HUES64 (cell line): ENCODE measurements around the gene HPCAL4.

Experiments
- H3K27ac ChIP-seq: 2 replicates; pipeline ENCODE4 v1.7.0; 2013; ENCODE audit warnings: low read depth, low read length, inconsistent platforms
- H3K27me3 ChIP-seq: 2 replicates; pipeline ENCODE4 v1.6.1; 2013; ENCODE audit warnings: mild to moderate bottlenecking, low read length; ENCODE audit not compliant: insufficient read depth
- H3K36me3 ChIP-seq: 2 replicates; pipeline ENCODE4 v1.6.1; 2013; ENCODE audit warnings: mild to moderate bottlenecking, low read length; ENCODE audit not compliant: insufficient read depth
- H3K4me1 ChIP-seq: 2 replicates; pipeline ENCODE4 v1.6.1; 2013; ENCODE audit warnings: mild to moderate bottlenecking, low read length, moderate library complexity; ENCODE audit not compliant: insufficient read depth
- H3K4me3 ChIP-seq: 2 replicates; pipeline ENCODE4 v1.5.1; 2013; ENCODE audit warnings: mild to moderate bottlenecking, low read length, moderate library complexity
- H3K9ac ChIP-seq: 2 replicates; pipeline ENCODE4 v1.6.1; 2013; ENCODE audit warnings: mild to moderate bottlenecking, low read depth, low read length
- H3K9me3 ChIP-seq: 2 replicates; pipeline ENCODE4 v1.6.1; 2013; ENCODE audit warnings: low read depth, low read length; ENCODE audit not compliant: insufficient read depth
- WGBS: fragments of 150-250, 120-280 bp; methylation state at CpG from one replicate; pipeline ENCODE4 v1.1.7; 2013; ENCODE audit warnings: missing lambda C conversion rate; 5-methylcytosine and 5-hydroxymethylcytosine counted together

Gene HPCAL4

GRCh38 chr1:39700348-39700747 is 9.1 kb upstream of the HPCAL4 start:
- Histone ChIP-seq H3K9ac (no peak overlapping the region), H3K4me3 (no peak overlapping the region), H3K27ac (no peak overlapping the region), H3K27me3 (peaks cover 100% of the 10 kb centered on the region), H3K4me1 (peaks cover 10% of the 10 kb centered on the region), H3K36me3 (no peaks in the 10 kb centered on the region), H3K9me3 (no peaks in the 10 kb centered on the region)
- WGBS: 78% methylated on average over 2 of the region's 3 CpGs

- H3K4me1 ChIP-seq: peaks cover 10% of the 10 kb centered on the region
- WGBS: 87% methylated on average over 3 of the region's 3 CpGs
- H3K27me3 ChIP-seq: peaks cover 100% of the 10 kb centered on the region
- H3K27ac ChIP-seq: no peak overlapping the region
- H3K4me3 ChIP-seq: no peak overlapping the region
- no peak overlapping the region for H3K9ac ChIP-seq
- H3K36me3 ChIP-seq: no peaks in the 10 kb centered on the region
- no peaks in the 10 kb centered on the region for H3K9me3 ChIP-seq
Observed at GRCh38 chr1:39699419-39699818, 8.2 kb upstream of the HPCAL4 start.

GRCh38 chr1:39698568-39698967 is 7.3 kb upstream of the HPCAL4 start:
- H3K4me3 ChIP-seq: no peak overlapping the region
- no peak overlapping the region for H3K9ac ChIP-seq
- H3K27ac ChIP-seq: no peak overlapping the region
- 84% methylated on average over 4 of the region's 4 CpGs for WGBS
- peaks cover 100% of the 10 kb centered on the region for H3K27me3 ChIP-seq
- H3K4me1 ChIP-seq: peaks cover 10% of the 10 kb centered on the region
- H3K9me3 ChIP-seq: no peaks in the 10 kb centered on the region
- no peaks in the 10 kb centered on the region for H3K36me3 ChIP-seq

GRCh38 chr1:39696448-39696847 is 5.2 kb upstream of the HPCAL4 start:
- 33% methylated on average over 1 of the region's 1 CpG for WGBS
- no peaks in the 10 kb centered on the region for H3K36me3 ChIP-seq

GRCh38 chr1:39695016-39695415 is 3.8 kb upstream of the HPCAL4 start:
- Histone ChIP-seq H3K9me3 (no peaks in the 10 kb centered on the region), H3K27me3 (peaks cover 100% of the 10 kb centered on the region), H3K36me3 (no peaks in the 10 kb centered on the region), H3K4me3 (no peak overlapping the region), H3K4me1 (no peaks in the 10 kb centered on the region), H3K27ac (no peak overlapping the region), H3K9ac (no peak overlapping the region)
- 20% methylated on average over 1 of the region's 1 CpG for WGBS

More at GRCh38 chr1:39696448-39696847, 5.2 kb upstream of the HPCAL4 start:
- no peak overlapping the region for H3K4me3 ChIP-seq
- H3K27me3 ChIP-seq: peaks cover 100% of the 10 kb centered on the region
- H3K9ac ChIP-seq: no peak overlapping the region
- no peak overlapping the region for H3K27ac ChIP-seq
- H3K9me3 ChIP-seq: no peaks in the 10 kb centered on the region
- H3K4me1 ChIP-seq: peaks cover 3% of the 10 kb centered on the region; the same call in 1 of the 2 replicates

GRCh38 chr1:39694026-39694425 is 2.8 kb upstream of the HPCAL4 start:
- no peaks in the 10 kb centered on the region for H3K9me3 ChIP-seq
- H3K4me3 ChIP-seq: no peak overlapping the region
- no peak overlapping the region for H3K27ac ChIP-seq
- 100% methylated on average over 1 of the region's 1 CpG for WGBS
- peaks cover 100% of the 10 kb centered on the region for H3K27me3 ChIP-seq
- no peaks in the 10 kb centered on the region for H3K4me1 ChIP-seq
- H3K9ac ChIP-seq: no peak overlapping the region
- no peaks in the 10 kb centered on the region for H3K36me3 ChIP-seq

GRCh38 chr1:39692152-39693074 is 1.2 kb upstream of the HPCAL4 start:
- H3K36me3 ChIP-seq: no peaks in the 10 kb centered on the region
- H3K4me3 ChIP-seq: peak overlapping the region; percentile 42
- no peaks in the 10 kb centered on the region for H3K9me3 ChIP-seq
- H3K27me3 ChIP-seq: peaks cover 100% of the 10 kb centered on the region
- WGBS: 16% methylated on average over 56 of the region's 56 CpGs
- H3K4me1 ChIP-seq: no peaks in the 10 kb centered on the region
- H3K9ac ChIP-seq: no peak overlapping the region
- H3K27ac ChIP-seq: no peak overlapping the region

GRCh38 chr1:39690794-39691382 is 345 bp downstream of the HPCAL4 start:
- H3K9me3 ChIP-seq: no peaks in the 10 kb centered on the region
- H3K27ac ChIP-seq: no peak overlapping the region
- H3K9ac ChIP-seq: no peak overlapping the region
- 19% methylated on average over 28 of the region's 28 CpGs for WGBS
- no peaks in the 10 kb centered on the region for H3K36me3 ChIP-seq
- no peaks in the 10 kb centered on the region for H3K4me1 ChIP-seq
- H3K4me3 ChIP-seq: peak overlapping the region; percentile 42
- H3K27me3 ChIP-seq: peaks cover 100% of the 10 kb centered on the region

- H3K4me1 ChIP-seq: no peaks in the 10 kb centered on the region
- no peak overlapping the region for H3K9ac ChIP-seq
- no peak overlapping the region for H3K4me3 ChIP-seq
- 15% methylated on average over 2 of the region's 2 CpGs for WGBS
- H3K27me3 ChIP-seq: peaks cover 96% of the 10 kb centered on the region
- H3K27ac ChIP-seq: no peak overlapping the region
- no peaks in the 10 kb centered on the region for H3K36me3 ChIP-seq
- H3K9me3 ChIP-seq: no peaks in the 10 kb centered on the region
Observed at GRCh38 chr1:39690225-39690624, 1.0 kb downstream of the HPCAL4 start.

- peaks cover 96% of the 10 kb centered on the region for H3K27me3 ChIP-seq
- H3K27ac ChIP-seq: no peak overlapping the region
- H3K9me3 ChIP-seq: no peaks in the 10 kb centered on the region
- no peaks in the 10 kb centered on the region for H3K4me1 ChIP-seq
- no peaks in the 10 kb centered on the region for H3K36me3 ChIP-seq
- H3K9ac ChIP-seq: no peak overlapping the region
- H3K4me3 ChIP-seq: no peak overlapping the region
Observed at GRCh38 chr1:39689635-39690034, 1.6 kb downstream of the HPCAL4 start.

GRCh38 chr1:39689214-39689613 is 2.0 kb downstream of the HPCAL4 start:
- no peak overlapping the region for H3K27ac ChIP-seq
- WGBS: 100% methylated on average over 1 of the region's 2 CpGs
- H3K9me3 ChIP-seq: no peaks in the 10 kb centered on the region
- H3K4me1 ChIP-seq: no peaks in the 10 kb centered on the region
- H3K27me3 ChIP-seq: peaks cover 96% of the 10 kb centered on the region
- H3K4me3 ChIP-seq: no peak overlapping the region
- H3K36me3 ChIP-seq: no peaks in the 10 kb centered on the region
- H3K9ac ChIP-seq: no peak overlapping the region
